Left renal cortex interstitium (tissue), 4 donors: ENCODE measurements around the gene RRP36. TPM values are rescaled to one million over a fixed set of nuclear protein-coding genes. Genes with fewer than 3 reads are reported as not detected.
A peak's percentile ranks its signal among the peaks of the same experiment; 100 is the strongest.

ENCODE experiments used
- DNase-seq, 4 donors: peaks; one replicate each; pipeline ENCODE4 v3.0.0-alpha.2; 2013; ENCODE audit warnings: low read depth in 4 of 4, low spot score in 2 of 4, missing footprints in 1 of 4
- polyA plus RNA-seq, 4 donors: library from polyadenylated mRNA; unstranded; fragments of 120-200 nt; gene quantifications; one replicate each; pipeline ENCODE4 v1.2.1, GENCODE V29; 2013; ENCODE audit not compliant: insufficient read length in 4 of 4

Gene RRP36
- polyA plus RNA-seq, 4 donors = 57.6 to 65.5 (median 58.1) TPM

DNA sequence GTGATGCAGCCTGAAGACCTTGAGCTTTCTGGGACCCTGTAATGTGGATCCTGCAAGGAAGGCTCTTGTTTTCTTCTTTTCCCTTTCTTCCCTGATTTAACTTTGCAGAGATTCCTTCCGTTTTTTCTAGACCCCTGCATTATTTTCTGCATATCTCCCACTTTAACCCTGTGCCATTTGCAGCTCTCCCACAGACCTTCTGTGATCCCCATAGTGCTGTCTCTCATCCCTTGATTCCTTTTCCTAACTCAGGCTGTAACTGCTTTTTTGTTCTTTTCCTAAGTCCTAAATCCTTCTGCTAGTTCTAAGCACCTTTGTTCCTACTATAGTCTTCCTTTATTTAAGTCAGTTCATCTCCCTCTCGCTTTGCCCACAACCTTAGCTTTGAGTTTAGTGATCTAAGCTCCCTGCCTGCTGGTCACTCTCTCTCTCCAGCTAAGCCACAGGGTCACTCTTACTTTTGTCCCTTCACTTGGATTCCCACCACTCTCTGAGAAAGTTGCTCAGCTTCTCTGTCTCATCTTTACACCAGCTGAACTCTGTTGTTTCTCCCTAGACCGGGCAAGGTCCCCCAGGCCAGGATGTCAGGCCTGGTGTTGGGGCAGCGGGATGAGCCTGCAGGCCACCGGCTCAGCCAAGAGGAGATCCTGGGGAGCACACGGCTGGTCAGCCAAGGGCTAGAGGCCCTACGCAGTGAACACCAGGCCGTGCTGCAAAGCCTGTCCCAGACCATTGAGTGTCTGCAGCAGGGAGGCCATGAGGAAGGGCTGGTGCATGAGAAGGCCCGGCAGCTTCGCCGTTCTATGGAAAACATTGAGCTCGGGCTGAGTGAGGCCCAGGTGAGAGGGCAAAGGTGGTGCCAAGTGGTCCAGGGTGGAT is 39.6 kb downstream of the RRP36 start:
- no peak for DNase-seq

DNA sequence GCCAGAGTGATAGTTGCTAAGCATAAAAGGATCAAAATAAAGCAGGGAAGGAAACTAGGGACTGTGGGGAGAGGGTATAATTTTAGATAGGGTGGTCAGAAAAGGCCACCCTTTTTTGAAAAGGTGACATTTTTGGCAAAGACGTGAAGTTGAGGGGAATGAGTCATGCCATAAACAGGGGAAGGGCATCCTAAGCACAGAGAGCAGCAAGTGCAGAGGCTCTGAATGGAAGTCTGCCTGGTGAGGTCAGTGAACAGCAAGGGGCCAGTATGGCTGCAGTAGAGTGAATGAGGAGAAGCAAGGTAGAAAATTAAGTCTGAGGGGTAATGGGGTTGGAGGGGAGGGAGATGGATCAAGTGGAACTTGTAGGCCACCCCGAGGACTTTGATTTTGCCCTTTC is 40.4 kb downstream of the RRP36 start:
- DNase-seq = no peak

GRCh38 chr6:43062818-43063217 is 41.4 kb downstream of the RRP36 start:
- DNase-seq = no peak

DNA sequence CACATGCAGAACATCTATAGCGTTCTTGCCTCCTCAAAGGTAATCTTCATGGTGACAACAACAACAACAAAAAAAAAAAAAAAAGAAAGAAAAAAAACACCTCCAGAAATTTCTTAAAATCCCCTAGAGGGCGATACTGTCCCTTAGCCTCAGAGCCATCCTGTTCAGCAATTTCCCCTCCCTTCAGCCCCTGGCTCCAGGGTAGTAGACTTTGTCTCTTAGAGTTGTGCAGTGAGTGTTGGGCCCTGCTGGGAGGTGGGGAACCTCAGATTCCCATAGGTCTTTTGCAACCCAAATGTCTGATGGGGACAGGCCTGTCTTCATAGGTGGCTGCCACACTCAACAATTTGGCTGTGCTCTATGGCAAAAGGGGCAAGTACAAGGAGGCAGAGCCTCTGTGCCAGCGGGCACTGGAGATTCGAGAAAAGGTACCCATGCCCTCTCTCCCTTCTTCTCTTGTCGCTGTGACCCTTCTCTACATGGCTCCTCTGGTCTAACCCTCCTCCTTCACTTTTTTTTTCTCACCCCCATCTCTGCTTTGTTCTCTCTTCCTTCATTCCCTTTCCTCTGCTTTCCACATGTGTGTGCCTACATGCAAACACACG is 48.7 kb downstream of the RRP36 start:
- DNase-seq = peak in 1 of 4 donors; percentile 28

- peak in 1 of 4 donors; percentile 36 for DNase-seq
These were observed 53.6 kb downstream of the RRP36 start for GRCh38 chr6:43074847-43075669.

DNA sequence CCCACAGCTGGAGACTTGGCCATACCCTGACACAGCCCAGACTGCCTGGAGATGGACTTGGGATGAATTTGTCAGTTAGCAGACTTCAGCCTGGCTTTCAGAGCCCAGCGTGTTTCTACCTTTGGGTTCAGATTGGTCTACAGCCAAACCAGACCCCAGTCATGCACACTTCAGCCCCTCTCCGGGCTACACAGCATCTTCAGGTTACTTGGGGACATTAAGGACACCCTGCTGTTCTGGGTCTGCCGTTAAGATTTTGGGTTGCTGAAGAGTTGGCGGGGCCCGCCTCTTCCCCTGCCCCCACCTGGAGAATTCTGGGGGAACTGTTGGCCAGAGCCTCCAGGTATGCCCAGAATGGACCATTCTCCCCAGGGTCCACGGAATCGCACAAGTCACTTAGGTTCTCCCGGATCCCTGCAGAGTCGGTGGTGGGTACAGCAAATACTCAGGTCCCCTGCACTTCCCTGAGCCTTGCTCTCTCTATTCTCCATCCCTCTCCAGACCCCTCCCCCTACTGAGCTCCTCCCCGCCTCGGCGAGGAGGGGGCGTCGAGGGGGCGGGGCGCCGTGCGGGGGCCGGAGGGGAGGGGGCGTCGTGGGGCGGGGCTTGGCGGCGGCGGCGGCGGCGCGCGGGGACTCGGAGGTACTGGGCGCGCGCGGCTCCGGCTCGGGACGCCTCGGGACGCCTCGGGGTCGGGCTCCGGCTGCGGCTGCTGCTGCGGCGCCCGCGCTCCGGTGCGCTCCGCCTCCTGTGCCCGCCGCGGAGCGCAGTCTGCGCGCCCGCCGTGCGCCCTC is 54.4 kb downstream of the RRP36 start, which contains the start of gene PTK7:
TSS of gene PTK7 (plus strand) at position 645 of the 794 bp plus-strand sequence. CDS start 175 bp downstream, outside the sequence.
- peak in 1 of 4 donors; percentile 77 for DNase-seq

DNA sequence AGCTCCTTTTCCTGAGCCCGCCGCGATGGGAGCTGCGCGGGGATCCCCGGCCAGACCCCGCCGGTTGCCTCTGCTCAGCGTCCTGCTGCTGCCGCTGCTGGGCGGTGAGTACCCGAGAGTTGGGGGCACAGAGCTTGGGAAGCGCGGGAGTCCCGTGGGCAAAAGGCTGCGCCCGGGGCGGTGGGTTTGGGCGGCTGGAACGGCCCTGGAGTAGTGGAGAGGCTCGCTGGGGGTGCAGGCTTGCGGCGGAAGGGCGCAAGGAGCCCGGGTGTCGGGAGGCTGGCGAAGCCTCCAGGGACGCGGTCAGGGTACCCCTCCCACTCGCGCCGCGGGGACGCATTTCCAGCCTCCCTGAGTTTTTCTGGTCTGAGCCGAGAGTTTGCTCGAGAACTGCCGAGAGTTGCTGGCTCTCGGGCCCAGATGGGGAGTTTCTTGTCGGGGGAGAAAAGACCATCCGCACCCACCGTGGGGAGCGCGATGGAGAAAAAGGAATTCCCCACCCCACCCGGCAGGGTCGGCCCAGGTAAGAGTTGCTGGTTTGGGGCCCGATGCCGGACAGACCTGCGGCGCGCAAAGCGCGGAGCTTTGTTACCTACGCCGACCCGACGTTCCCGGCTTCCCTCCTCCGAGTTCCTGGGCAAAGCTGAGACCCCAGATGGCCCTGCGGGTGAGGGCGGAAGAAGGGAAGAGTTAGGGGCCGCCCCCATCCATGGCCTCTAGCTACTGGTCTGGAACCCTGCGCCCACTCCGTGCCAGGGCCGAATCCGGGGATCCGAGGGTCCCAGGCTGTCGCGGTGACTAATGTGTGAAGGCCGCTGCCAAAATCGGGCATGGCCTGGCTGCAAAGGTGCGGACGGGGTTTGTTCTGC is 55.3 kb downstream of the RRP36 start:
- DNase-seq = no peak

DNA sequence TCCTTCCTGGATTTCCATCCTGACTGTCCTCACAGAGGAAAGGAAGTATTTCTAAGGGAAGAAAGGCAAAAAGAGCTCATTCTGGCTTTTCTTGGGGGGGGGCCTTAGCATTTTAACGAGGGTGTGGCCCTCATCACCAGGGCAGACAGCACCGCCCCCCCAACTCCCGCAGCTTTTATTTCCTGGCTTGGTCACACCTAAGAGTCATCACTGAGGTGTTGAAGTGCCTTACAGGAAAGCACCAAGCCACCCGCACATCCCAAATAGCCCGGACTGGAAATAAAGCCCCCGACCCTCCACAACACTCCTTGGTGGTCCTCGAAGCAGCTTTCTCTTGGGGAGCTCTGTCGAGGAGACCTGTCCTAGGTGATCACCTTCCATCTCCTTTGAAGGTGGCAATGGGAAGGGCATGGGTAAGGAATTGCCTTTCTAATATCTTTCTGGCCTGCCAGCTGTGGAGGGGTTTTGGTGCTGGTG is 55.9 kb downstream of the RRP36 start:
- no peak for DNase-seq

- DNase-seq = no peak
These were observed 56.6 kb downstream of the RRP36 start for GRCh38 chr6:43077981-43078511.

DNA sequence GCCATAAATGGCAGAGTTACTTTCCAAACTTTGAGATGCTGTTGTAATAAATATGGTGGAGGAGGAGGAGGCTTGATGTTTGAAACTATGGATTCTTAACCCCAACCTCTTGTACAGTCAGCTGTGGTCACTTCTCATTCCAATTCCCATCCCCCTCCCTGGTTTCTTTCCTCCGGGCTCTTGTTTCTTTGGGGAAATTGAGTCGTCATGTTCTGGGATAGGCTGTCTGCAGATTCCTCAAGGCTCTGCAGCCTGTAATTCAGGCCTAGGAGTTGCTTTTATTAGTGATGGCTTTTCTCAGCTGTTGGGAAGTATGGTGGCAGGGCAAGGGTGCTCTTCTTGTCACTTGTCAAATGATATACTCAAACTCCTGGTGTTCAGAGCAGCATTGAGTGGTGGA is 57.3 kb downstream of the RRP36 start:
- DNase-seq = no peak

Other genes with a start within 250 kb of the RRP36 start
- gene BICRAL, start 239.6 kb upstream of the RRP36 start, polyA plus RNA-seq = 10 to 100 TPM; 13.3 to 16.5 (median 15.8) TPM
- gene RPL7L1, start 142.0 kb upstream of the RRP36 start, polyA plus RNA-seq = 100 to 1,000 TPM in 3 of 4 donors, 10 to 100 TPM in 1; 97.6 to 127 (median 113) TPM
- gene PTCRA, start 105.6 kb upstream of the RRP36 start, polyA plus RNA-seq = under 1 TPM; 0.27 to 0.47 (median 0.39) TPM
- 10 to 100 TPM; 59.5 to 71.6 (median 62.2) TPM for gene CNPY3, start 92.1 kb upstream of the RRP36 start, polyA plus RNA-seq
- gene GNMT, start 60.9 kb upstream of the RRP36 start, polyA plus RNA-seq = 1 to 10 TPM in 2 of 4 donors, under 1 TPM in 2; 0.79 to 2.6 (median 1.4) TPM
- 10 to 100 TPM; 19.5 to 31.1 (median 24.2) TPM for gene PEX6, start 42.4 kb upstream of the RRP36 start, polyA plus RNA-seq
- gene PPP2R5D, start 37.1 kb upstream of the RRP36 start, polyA plus RNA-seq = 10 to 100 TPM; 55.6 to 70.3 (median 64.6) TPM
- 100 to 1,000 TPM in 1 of 4 donors, 10 to 100 TPM in 3; 75.3 to 104 (median 87.6) TPM for gene MEA1, start 7.7 kb upstream of the RRP36 start, polyA plus RNA-seq
- 100 to 1,000 TPM in 3 of 4 donors, 10 to 100 TPM in 1; 89.8 to 109 (median 102) TPM for gene KLHDC3, start 7.4 kb upstream of the RRP36 start, polyA plus RNA-seq
- gene CUL7, start 32.2 kb downstream of the RRP36 start, polyA plus RNA-seq = 10 to 100 TPM; 46.0 to 63.7 (median 52.2) TPM
- gene MRPL2, start 37.8 kb downstream of the RRP36 start, polyA plus RNA-seq = 10 to 100 TPM; 57.5 to 75.2 (median 67.6) TPM
- gene KLC4, start 38.0 kb downstream of the RRP36 start, polyA plus RNA-seq = 10 to 100 TPM; 50.0 to 80.0 (median 65.7) TPM
- 100 to 1,000 TPM; 230 to 296 (median 261) TPM for gene PTK7, start 54.7 kb downstream of the RRP36 start, polyA plus RNA-seq
- gene SRF, start 149.6 kb downstream of the RRP36 start, polyA plus RNA-seq = 10 to 100 TPM; 26.7 to 36.1 (median 32.1) TPM
- 10 to 100 TPM; 27.5 to 52.0 (median 39.8) TPM for gene CUL9, start 160.6 kb downstream of the RRP36 start, polyA plus RNA-seq
- 100 to 1,000 TPM in 1 of 4 donors, 10 to 100 TPM in 3; 54.6 to 111 (median 81.2) TPM for gene DNPH1, start 207.9 kb downstream of the RRP36 start, polyA plus RNA-seq
- gene TTBK1, start 221.9 kb downstream of the RRP36 start, polyA plus RNA-seq = under 1 TPM; 0.25 to 0.55 (median 0.40) TPM